Loucy (cell line): ENCODE results near the gene PLA2G5.

Source experiments
- EZH2phosphoT487 ChIP-seq: fragments of 200-600 bp; IDR thresholded peaks from 2 replicates; pipeline ENCODE4 v1.6.1; 2018; ENCODE audit warnings: antibody characterized with exemption, mild to moderate bottlenecking, moderate library complexity, borderline replicate concordance
- TF ChIP-seq, protein P1 (sequence below): fragments of 200-600 bp; sonication (generic); conservative IDR thresholded peaks from 2 replicates; pipeline ENCODE4 v1.5.1; 2014; ENCODE audit warnings: mild to moderate bottlenecking, antibody characterized with exemption, low read length

DNA sequence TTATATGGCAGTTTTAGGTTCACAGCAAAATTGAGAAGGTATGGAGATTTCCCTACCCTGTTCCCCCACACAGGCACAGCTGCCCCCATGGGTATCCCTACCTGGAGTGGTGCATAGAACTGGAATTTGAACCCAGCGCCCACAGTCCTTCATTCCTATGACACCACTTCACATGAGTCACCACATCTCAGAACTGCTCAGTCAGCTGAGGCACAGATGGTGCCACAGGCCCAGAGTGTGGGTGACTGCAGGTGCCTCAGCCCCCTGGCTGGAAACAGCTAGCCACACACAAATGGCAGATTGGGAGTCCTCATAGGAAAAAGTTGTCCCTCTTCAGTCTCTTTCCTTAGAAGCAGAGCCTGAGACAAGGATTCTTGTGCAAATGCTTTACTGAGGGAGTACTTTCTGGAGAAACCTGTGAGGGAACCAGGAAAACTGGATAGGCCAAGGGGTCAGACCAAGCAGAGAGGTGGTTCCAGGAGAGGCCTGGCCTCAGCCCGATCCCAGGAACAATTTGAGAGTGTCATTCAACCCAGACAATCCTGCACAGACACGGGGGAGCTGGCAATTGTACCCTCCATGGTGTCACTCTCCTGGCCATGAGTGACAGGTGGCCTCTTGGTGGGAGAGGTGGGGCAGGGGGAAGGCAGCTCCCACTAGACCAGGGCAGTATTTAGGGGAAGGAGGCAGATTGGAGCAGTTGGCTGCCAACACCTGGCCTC, 42.4 kb downstream of the PLA2G5 start:
- TF ChIP-seq, protein P1, sequence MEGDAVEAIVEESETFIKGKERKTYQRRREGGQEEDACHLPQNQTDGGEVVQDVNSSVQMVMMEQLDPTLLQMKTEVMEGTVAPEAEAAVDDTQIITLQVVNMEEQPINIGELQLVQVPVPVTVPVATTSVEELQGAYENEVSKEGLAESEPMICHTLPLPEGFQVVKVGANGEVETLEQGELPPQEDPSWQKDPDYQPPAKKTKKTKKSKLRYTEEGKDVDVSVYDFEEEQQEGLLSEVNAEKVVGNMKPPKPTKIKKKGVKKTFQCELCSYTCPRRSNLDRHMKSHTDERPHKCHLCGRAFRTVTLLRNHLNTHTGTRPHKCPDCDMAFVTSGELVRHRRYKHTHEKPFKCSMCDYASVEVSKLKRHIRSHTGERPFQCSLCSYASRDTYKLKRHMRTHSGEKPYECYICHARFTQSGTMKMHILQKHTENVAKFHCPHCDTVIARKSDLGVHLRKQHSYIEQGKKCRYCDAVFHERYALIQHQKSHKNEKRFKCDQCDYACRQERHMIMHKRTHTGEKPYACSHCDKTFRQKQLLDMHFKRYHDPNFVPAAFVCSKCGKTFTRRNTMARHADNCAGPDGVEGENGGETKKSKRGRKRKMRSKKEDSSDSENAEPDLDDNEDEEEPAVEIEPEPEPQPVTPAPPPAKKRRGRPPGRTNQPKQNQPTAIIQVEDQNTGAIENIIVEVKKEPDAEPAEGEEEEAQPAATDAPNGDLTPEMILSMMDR, result no peak
- TF ChIP-seq EZH2phosphoT487, result no peak
